GM12892 (cell line): ENCODE results near the gene COLEC12.

Source experiments
- POLR2A ChIP-seq: IDR thresholded peaks from 2 replicates; pipeline ENCODE4 v1.6.1; 2011; ENCODE audit warnings: low read depth, low read length, control low read depth
- POLR2AphosphoS5 ChIP-seq: IDR thresholded peaks from 2 replicates; pipeline ENCODE4 v1.6.1; 2011; ENCODE audit warnings: low read depth, low read length, control low read depth
- TAF1 ChIP-seq: IDR thresholded peaks from 2 replicates; pipeline ENCODE4 v1.6.1; 2011; ENCODE audit warnings: low read depth, mild to moderate bottlenecking, control low read depth, low read length, borderline replicate concordance

- no peak for TF ChIP-seq POLR2AphosphoS5
- TF ChIP-seq POLR2A: no peak
- no peak for TF ChIP-seq TAF1
Measured at GRCh38 chr18:501406-501714, 859 bp upstream of the COLEC12 start.
